Astrocyte (in vitro differentiated cells and primary cell): ENCODE results near the gene AASDHPPT. TPM values are rescaled to one million over a fixed set of nuclear protein-coding genes. Genes with fewer than 3 reads are reported as not detected.

ENCODE experiments used
- DNase-seq: peaks from one replicate; pipeline ENCODE4 v3.0.0-alpha.2; 2010; ENCODE audit warnings: low read depth
- FAIRE-seq: peaks from 2 replicates; lab custom pipeline; 2011; peaks lifted over from hg19 to GRCh38; lab: Jason Lieb, UNC
- H2AFZ ChIP-seq: 2 replicates; pipeline ENCODE4 v1.6.0; 2012; ENCODE audit warnings: low read depth, low read length, inconsistent platforms
- H3K27ac ChIP-seq: 2 replicates; pipeline ENCODE4 v1.5.1; 2011; ENCODE audit warnings: low read depth, low read length, inconsistent platforms
- H3K27me3 ChIP-seq: 2 replicates; pipeline ENCODE4 v1.6.0; 2011; ENCODE audit warnings: low read length, inconsistent platforms; ENCODE audit not compliant: insufficient read depth
- H3K36me3 ChIP-seq: 2 replicates; pipeline ENCODE4 v1.5.1; 2011; ENCODE audit warnings: low read length, inconsistent platforms; ENCODE audit not compliant: insufficient read depth
- H3K4me1 ChIP-seq: 2 replicates; pipeline ENCODE4 v1.5.1; 2011; ENCODE audit warnings: low read length, inconsistent platforms; ENCODE audit not compliant: insufficient read depth
- H3K4me2 ChIP-seq: 2 replicates; pipeline ENCODE4 v1.6.0; 2012; ENCODE audit warnings: low read length, inconsistent platforms
- H3K4me3 ChIP-seq: 2 replicates; pipeline ENCODE4 v1.5.1; 2011; ENCODE audit warnings: low read depth, mild to moderate bottlenecking, low read length, inconsistent platforms; ENCODE audit not compliant: insufficient read depth
- H3K79me2 ChIP-seq: 2 replicates; pipeline ENCODE4 v1.6.0; 2012; ENCODE audit warnings: mild to moderate bottlenecking, low read length, inconsistent platforms; ENCODE audit not compliant: insufficient read depth
- H3K9ac ChIP-seq: 2 replicates; pipeline ENCODE4 v1.6.0; 2012; ENCODE audit warnings: mild to moderate bottlenecking, low read length, inconsistent platforms
- H3K9me3 ChIP-seq: 2 replicates; pipeline ENCODE4 v1.5.1; 2012; ENCODE audit warnings: low read depth, mild to moderate bottlenecking, low read length, inconsistent platforms; ENCODE audit not compliant: insufficient read depth
- H4K20me1 ChIP-seq: 2 replicates; pipeline ENCODE4 v1.6.0; 2012; ENCODE audit warnings: low read length, inconsistent platforms; ENCODE audit not compliant: insufficient read depth
- H3K27ac Mint-ChIP-seq: one replicate; pipeline ENCODE4 v1.8.0; 2021; ENCODE audit warnings: mild to moderate bottlenecking, mixed read lengths; ENCODE audit not compliant: unreplicated experiment
- H3K27me3 Mint-ChIP-seq: one replicate; pipeline ENCODE4 v1.8.0; 2021; ENCODE audit warnings: low read depth, mixed read lengths; ENCODE audit not compliant: unreplicated experiment
- H3K36me3 Mint-ChIP-seq: one replicate; pipeline ENCODE4 v1.8.0; 2021; ENCODE audit warnings: low read depth, mixed read lengths; ENCODE audit not compliant: unreplicated experiment
- H3K4me1 Mint-ChIP-seq: one replicate; pipeline ENCODE4 v1.8.0; 2021; ENCODE audit warnings: low read depth, mixed read lengths; ENCODE audit not compliant: unreplicated experiment
- H3K4me3 Mint-ChIP-seq: one replicate; pipeline ENCODE4 v1.8.0; 2021; ENCODE audit warnings: mild to moderate bottlenecking, moderate library complexity, mixed read lengths; ENCODE audit not compliant: unreplicated experiment
- H3K9me3 Mint-ChIP-seq: one replicate; pipeline ENCODE4 v1.8.0; 2021; ENCODE audit warnings: mild to moderate bottlenecking, mixed read lengths; ENCODE audit not compliant: unreplicated experiment
- CTCF ChIP-seq: IDR thresholded peaks from 2 replicates; pipeline ENCODE4 v1.5.1; 2011; ENCODE audit warnings: low read depth, mild to moderate bottlenecking, inconsistent platforms, low read length, moderate library complexity; ENCODE audit not compliant: insufficient read depth
- EZH2 ChIP-seq: IDR thresholded peaks from 2 replicates; pipeline ENCODE4 v1.6.1; 2012; ENCODE audit warnings: mild to moderate bottlenecking, low read length, inconsistent platforms; ENCODE audit not compliant: insufficient read depth
- total RNA-seq: library from RNA; stranded (reverse); gene quantifications from 2 replicates; pipeline ENCODE4 v1.2.1, GENCODE V29; 2021

Gene AASDHPPT
- total RNA-seq, 1 donor from 2014 or later = 61.6 TPM

GRCh38 chr11:106121570-106122320 is 44.3 kb downstream of the AASDHPPT start:
- no peak overlapping the region for H3K9ac ChIP-seq
- no peaks in the 10 kb centered on the region for H4K20me1 ChIP-seq
- TF ChIP-seq CTCF (no peak), EZH2 (no peak)
- H2AFZ ChIP-seq = no peak overlapping the region
- H3K4me3 Mint-ChIP-seq = no peak overlapping the region
- no peaks in the 10 kb centered on the region for H3K36me3 ChIP-seq
- DNase-seq (no peak), FAIRE-seq (no peak)
- no peaks in the 10 kb centered on the region for H3K4me1 Mint-ChIP-seq
- H3K4me1 ChIP-seq = no peaks in the 10 kb centered on the region
- H3K9me3 Mint-ChIP-seq = peaks cover 4% of the 10 kb centered on the region
- H3K27me3 Mint-ChIP-seq = no peaks in the 10 kb centered on the region
- H3K27ac Mint-ChIP-seq = no peak overlapping the region
- H3K36me3 Mint-ChIP-seq = no peaks in the 10 kb centered on the region
- no peak overlapping the region for H3K4me3 ChIP-seq
- H3K79me2 ChIP-seq = no peaks in the 10 kb centered on the region
- H3K9me3 ChIP-seq = no peaks in the 10 kb centered on the region
- no peaks in the 10 kb centered on the region for H3K27me3 ChIP-seq
- no peak overlapping the region for H3K27ac ChIP-seq
- H3K4me2 ChIP-seq = no peak overlapping the region

- Histone ChIP-seq H3K27me3 (peaks cover 2% of the 10 kb centered on the region), H3K36me3 (no peaks in the 10 kb centered on the region), H3K79me2 (no peaks in the 10 kb centered on the region), H4K20me1 (no peaks in the 10 kb centered on the region), H3K4me1 (no peaks in the 10 kb centered on the region), H3K27ac (no peak overlapping the region), H3K9me3 (no peaks in the 10 kb centered on the region), H3K4me3 (no peak overlapping the region), H3K4me2 (no peak overlapping the region), H3K9ac (no peak overlapping the region), H2AFZ (no peak overlapping the region)
- Mint-ChIP-seq H3K4me3 (no peak overlapping the region), H3K4me1 (no peaks in the 10 kb centered on the region), H3K27me3 (peaks cover 5% of the 10 kb centered on the region), H3K27ac (no peak overlapping the region), H3K36me3 (no peaks in the 10 kb centered on the region), H3K9me3 (no peaks in the 10 kb centered on the region)
- DNase-seq (no peak), FAIRE-seq (no peak)
- TF ChIP-seq EZH2 = no peak
These were observed 50.1 kb downstream of the AASDHPPT start for GRCh38 chr11:106127604-106128003.

- H3K27me3 Mint-ChIP-seq = peaks cover 5% of the 10 kb centered on the region
- no peak for DNase-seq
- H3K36me3 Mint-ChIP-seq = no peaks in the 10 kb centered on the region
- no peak overlapping the region for H3K9ac ChIP-seq
- peaks cover 2% of the 10 kb centered on the region for H3K27me3 ChIP-seq
- no peaks in the 10 kb centered on the region for H3K79me2 ChIP-seq
- no peak overlapping the region for H3K4me3 ChIP-seq
- no peaks in the 10 kb centered on the region for H3K36me3 ChIP-seq
- no peak overlapping the region for H3K4me3 Mint-ChIP-seq
- no peaks in the 10 kb centered on the region for H3K4me1 ChIP-seq
- H3K9me3 Mint-ChIP-seq = no peaks in the 10 kb centered on the region
- no peak overlapping the region for H3K27ac ChIP-seq
- H3K9me3 ChIP-seq = no peaks in the 10 kb centered on the region
- H2AFZ ChIP-seq = no peak overlapping the region
- H3K27ac Mint-ChIP-seq = no peak overlapping the region
- FAIRE-seq = no peak
- H3K4me2 ChIP-seq = no peak overlapping the region
- no peaks in the 10 kb centered on the region for H4K20me1 ChIP-seq
- no peaks in the 10 kb centered on the region for H3K4me1 Mint-ChIP-seq
- TF ChIP-seq CTCF (no peak), EZH2 (no peak)
These were observed 51.3 kb downstream of the AASDHPPT start for GRCh38 chr11:106128740-106129139.
